HT1080 (cell line): ENCODE results near the gene FNDC5. TPM values are rescaled to one million over a fixed set of nuclear protein-coding genes. Genes with fewer than 3 reads are reported as not detected.
"Not testable (repeated sequence)": the region's sequence is repeated elsewhere in the genome, so short reads cannot be mapped to it uniquely, and the experiment has no call there.

Source experiments
- DNase-seq: peaks from one replicate; pipeline ENCODE4 v3.0.0-alpha.2; 2015; ENCODE audit warnings: low read depth
- polyA plus RNA-seq, 2 experiments: library from polyadenylated mRNA; depleted of rRNA; stranded (reverse); fragments of >200 nt; gene quantifications; 2 replicates each; pipeline ENCODE4 v1.2.3, GENCODE V29; 2015
- total RNA-seq: library from RNA; depleted of rRNA; stranded (reverse); fragments of >200 nt; shearing (Covaris generic); gene quantifications from 2 replicates; pipeline ENCODE4 v1.2.3, GENCODE V29; 2014; rRNA removed

Gene FNDC5
- 1.4 TPM in 1 of 2 replicates, not detected in the other for total RNA-seq
- polyA plus RNA-seq (2015; cell fraction: cytosol; rRNA removed), result 0.64 and 0.88 TPM in 2 replicates
- polyA plus RNA-seq (2015; cell fraction: nucleus; rRNA removed), result 0.92 and 1.6 TPM in 2 replicates

GRCh38 chr1:32870615-32871363 lies at the start of gene FNDC5:
Gene FNDC5, minus strand, starts transcription at chr1:32870912.
- DNase-seq, result no peak

GRCh38 chr1:32919811-32920733 lies 49.4 kb upstream of the FNDC5 start:
- DNase-seq, result peak; percentile 84

GRCh38 chr1:32918179-32918578 lies 47.5 kb upstream of the FNDC5 start:
- DNase-seq, result no peak

- DNase-seq, result no peak
These were observed 46.8 kb upstream of the FNDC5 start for GRCh38 chr1:32917521-32917920.

GRCh38 chr1:32915766-32916706 lies 45.3 kb upstream of the FNDC5 start:
- no peak for DNase-seq

- no peak for DNase-seq
These were observed 39.6 kb upstream of the FNDC5 start for GRCh38 chr1:32910319-32910718.

- DNase-seq, result peak; percentile 47
These were observed 36.7 kb upstream of the FNDC5 start for GRCh38 chr1:32907435-32907834.

GRCh38 chr1:32906654-32907053 lies 35.9 kb upstream of the FNDC5 start:
- DNase-seq, result no peak

GRCh38 chr1:32905588-32905987 lies 34.9 kb upstream of the FNDC5 start:
- DNase-seq, result not testable (repeated sequence)

GRCh38 chr1:32904797-32905196 lies 34.1 kb upstream of the FNDC5 start:
- no peak for DNase-seq

GRCh38 chr1:32903991-32904785 lies 33.5 kb upstream of the FNDC5 start:
- DNase-seq, result no peak

GRCh38 chr1:32902535-32902920 lies 31.8 kb upstream of the FNDC5 start:
- DNase-seq, result no peak

- no peak for DNase-seq
These were observed 31.3 kb upstream of the FNDC5 start for GRCh38 chr1:32901823-32902534.

GRCh38 chr1:32900956-32901822 lies 30.5 kb upstream of the FNDC5 start, which contains the start of gene TMEM54:
Gene TMEM54, minus strand, starts transcription at chr1:32901389. Its CDS starts 151 bp downstream, at chr1:32901238.
- no peak for DNase-seq

GRCh38 chr1:32900371-32900955 lies 29.8 kb upstream of the FNDC5 start:
- no peak for DNase-seq

- DNase-seq, result no peak
These were observed 29.0 kb upstream of the FNDC5 start for GRCh38 chr1:32899586-32900296.

GRCh38 chr1:32898958-32899357 lies 28.2 kb upstream of the FNDC5 start:
- no peak for DNase-seq
